GM19043 (cell line): Measurements from ENCODE around the gene TBC1D5.
A peak's percentile ranks its signal among the peaks of the same experiment; 100 is the strongest.

ENCODE experiments used
- ATAC-seq: cut with Tn5 transposase; IDR thresholded peaks from one replicate; pipeline ENCODE4 v1.9.1; 2021; ENCODE audit warnings: low read depth; ENCODE audit not compliant: unreplicated experiment

Gene TBC1D5

DNA sequence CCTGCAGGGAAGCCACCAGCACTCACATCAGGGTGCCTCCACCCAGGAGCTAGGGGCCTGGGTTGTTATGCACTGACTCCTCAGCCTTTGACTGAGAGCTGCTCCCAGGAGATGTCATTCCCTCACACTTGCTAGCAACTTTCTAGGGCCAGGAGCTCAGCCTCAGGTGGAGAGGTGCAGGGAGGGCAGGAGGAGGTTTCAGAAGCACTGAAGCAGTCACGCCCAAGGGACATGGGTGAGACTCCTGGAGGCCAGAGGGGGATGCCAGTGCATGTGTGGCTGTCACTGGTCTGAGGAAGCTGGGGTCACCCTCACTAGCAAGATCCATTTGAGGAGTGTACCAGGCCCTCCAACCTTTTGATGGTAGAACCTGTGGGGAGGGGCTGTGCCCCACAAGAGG, 586.5 kb downstream of the TBC1D5 start:
- ATAC-seq, result no peak

GRCh38 chr3:17154941-17155340, 587.5 kb downstream of the TBC1D5 start:
- ATAC-seq, result no peak

DNA sequence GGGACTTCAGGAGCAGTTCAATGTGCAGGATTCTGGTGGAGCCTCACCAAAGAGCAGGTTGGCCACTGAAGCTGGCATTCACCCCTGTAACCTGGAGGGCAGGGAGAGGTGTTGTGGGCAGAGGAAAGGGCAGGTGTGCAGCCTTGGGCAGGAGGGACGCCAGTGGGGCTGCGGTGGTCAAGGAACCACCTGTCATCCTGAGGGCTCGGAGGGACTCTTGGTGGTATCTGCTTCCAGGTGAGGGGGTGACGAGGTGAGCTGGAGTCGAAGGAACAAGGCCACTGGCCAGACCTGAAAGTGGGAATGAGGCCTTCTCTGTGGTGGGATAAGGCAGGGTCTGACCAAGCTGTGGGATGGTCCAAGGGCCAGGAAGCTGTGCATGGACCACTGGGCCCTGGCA, 588.2 kb downstream of the TBC1D5 start:
- no peak for ATAC-seq

- ATAC-seq, result no peak
These were observed 589.2 kb downstream of the TBC1D5 start for GRCh38 chr3:17153209-17153608.

DNA sequence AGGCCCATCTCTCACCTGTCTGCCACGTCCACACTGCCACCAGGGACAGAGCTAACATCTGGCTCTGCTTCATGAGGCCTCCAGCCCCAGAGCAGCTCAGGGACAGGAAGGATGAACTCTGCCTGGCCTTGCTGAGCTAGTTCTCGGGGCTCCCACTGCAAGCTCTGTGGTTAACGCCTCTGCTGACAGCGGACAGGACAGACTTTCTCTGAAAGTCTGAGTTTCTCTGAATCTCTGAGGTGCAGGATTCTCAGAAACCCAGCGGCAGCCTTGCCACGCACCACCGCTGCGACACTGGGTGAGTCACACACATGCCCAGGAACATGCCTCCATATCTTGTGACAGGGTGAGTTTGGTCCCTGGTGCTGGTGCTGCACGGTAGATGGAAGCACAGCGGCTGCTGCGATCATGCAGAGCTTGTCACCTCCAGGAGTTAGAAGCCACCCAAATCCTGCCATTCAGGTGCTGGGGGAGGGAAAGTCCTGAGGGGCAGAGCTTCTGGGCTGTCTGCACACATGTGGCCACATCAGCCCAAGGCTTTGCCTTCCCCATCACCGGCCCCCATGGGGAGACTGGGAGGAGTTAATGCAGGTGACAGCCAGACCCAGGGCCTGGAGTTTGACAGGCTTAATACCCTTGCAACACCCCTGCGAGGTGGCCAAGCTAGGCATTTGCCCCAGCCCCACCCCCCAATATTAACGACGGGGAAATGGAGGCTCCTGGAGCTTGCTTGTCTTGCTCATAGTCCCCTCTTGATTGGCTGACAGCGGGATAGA, 590.6 kb downstream of the TBC1D5 start:
- peak; percentile 99 for ATAC-seq

DNA sequence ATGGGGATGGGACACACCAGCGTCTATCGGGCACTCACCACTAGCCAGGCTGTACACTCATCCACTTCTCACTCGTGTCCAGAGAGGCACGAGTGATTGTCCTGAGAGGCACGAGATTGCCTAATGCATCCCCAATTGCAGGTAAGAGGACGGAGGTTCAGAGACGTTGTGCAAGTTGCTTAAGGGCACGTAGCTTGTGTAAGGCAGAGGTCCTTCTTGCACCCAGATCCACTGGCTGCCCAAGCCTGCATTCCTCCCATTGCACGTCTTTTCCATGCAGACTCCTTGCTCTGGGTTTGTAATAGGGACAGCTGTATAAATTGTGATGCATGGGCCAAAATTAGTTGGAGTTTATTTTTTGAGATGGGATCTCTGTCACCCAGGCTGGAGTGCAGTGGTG, 593.4 kb downstream of the TBC1D5 start:
- no peak for ATAC-seq

DNA sequence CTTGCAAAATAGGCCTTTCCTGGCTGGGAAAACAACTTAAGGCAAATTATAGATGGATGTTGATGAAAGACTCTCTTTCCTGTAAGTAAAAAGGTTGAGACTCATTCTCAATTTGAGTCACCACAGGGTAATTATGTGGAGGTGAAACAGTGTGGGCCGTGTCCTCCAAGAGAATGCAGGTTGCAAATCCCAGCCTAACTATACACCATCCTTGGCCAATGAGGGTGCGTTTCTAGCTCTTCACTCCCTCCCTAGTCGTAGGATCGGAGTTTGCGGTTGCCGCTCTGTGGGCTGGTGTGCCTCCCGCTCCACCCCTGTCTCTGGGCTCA, 597.8 kb downstream of the TBC1D5 start:
- ATAC-seq, result no peak

DNA sequence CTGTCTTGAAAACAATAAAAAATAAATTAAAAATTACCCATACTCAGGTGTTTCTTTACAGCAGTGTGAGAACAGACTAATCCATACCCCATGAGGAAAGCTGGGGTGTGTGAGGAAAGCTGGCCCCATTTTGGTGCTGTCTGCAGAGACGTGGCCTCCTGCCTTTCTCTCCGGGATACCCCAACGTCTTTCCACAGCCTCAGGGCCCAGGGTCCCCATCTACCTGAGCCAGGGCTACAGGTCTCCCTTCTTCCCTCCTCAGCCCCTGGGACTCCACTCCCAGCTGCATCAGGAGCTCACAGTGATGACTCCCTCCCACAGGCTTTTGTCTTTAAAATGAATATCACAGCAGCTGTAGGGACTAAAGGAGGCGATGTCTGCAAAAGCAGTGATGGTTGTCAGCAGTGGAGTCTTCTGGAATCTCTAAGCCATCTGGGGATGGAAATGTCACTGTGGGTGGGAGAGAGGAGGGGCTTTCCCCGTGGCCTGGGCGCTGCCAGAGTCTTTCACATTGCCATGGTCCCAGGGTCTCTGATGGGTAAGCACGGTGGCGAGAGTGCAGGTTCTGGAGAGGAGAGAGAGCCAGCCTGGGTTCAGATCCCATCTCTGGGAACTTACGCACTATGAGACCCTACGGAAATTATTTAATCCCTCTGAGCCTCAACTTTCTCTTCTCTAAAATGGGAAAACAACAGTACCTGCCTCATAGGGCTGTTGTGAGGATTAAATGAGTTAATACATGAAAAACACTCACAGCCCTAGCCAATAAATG, 598.4 kb downstream of the TBC1D5 start:
- ATAC-seq, result no peak

GRCh38 chr3:17142516-17142915, 599.9 kb downstream of the TBC1D5 start:
- no peak for ATAC-seq

GRCh38 chr3:17141699-17142098, 600.7 kb downstream of the TBC1D5 start:
- ATAC-seq, result no peak

DNA sequence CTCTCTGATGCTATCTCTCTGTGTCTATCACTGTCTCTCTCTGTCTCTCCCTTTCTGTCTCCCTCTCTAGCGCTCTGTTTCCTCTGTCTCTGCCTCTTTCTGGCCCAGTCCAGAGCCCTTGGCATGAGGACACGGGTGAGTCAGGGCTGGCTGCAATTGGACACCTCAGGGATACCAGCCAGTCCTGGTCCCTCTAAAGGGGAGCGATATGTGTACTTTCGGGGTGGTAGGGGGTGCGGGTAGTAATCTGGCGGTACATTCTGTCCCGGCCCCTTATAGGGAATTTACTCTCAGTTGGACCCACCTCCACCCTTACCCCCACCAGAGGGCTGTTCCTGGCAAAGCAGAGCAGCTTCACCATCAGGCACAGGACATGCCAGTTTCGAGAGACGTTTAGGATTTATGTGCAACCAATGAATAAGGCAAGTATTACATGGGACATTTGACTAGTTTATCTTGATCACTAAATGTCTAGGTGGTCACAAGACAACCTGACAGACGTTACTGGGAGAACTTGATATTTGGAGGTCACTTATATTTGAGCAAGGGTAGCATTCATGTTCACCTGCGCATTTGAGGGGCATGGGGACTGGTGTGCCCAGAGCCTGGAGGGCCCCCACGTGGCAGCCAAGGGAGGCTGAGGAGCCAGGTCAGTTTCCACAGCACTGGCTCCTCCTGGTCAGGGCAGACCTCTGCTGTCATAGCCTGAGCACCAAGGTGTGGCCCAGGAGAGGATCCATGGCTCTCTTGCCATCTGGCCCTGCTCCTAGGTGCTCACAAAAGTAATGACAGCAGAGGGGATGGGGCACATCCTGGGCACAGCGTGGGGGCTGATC, 601.5 kb downstream of the TBC1D5 start:
- no peak for ATAC-seq

DNA sequence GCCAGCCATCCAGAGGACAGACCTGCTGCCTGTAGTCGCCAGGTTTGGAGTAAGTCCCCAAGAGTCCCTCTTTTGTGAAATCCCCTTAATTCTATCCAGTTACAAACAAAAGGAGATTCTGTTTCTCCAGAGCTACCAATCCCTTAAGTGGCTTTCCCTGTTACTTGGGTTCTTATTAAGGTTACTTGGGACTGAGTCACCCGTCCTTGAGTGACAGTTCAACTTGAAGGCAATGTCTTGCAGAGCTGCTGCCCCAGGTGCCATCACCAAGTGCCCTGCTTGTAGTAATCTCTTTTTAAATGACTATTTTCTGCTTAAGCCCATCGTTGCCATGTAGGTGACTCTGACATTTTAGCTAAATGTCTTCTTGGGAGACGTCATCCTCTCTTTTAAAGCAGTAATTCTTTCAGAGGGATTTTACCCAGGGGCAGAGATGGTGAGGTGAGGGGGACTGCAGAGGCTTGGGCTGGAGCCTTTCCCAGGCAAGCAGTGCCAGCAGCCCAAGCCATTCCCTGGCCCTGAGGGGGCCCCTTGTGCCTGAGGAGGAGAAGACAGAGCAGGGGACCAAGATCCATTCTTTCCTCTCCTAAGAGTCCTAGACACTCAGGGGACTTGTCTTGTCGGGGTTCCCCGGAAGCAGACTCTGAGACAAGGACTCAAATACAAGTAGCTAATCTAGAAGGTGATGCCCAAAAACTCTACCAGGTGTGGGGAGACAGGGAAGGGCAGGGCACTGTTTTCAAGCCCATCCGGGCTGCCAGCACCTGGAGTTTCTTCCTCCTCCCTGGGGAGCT, 604.0 kb downstream of the TBC1D5 start:
- no peak for ATAC-seq

DNA sequence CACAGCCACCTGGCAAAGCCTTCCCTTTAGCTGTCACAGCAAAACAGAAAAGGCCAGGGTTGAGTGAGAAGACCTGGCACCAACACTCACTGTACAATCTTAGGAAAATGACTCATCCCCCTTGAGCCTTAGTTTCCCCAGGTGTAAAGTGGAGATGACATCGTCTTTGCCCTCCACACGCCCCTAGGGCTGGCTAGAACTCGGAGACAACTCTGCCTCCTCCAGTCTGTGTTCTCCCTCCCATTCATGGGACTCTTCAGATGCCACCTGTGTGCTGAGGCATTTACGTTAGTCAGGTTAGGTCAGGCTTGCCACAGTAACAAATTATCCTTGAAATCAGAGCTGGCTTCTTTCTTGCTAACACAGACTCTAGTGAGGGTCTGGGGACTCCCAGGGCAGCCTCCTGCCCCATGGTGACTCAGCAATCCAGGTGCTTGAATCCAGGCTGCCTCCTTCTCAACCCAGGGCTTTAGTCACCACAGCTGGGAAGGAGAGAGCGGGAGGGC, 605.1 kb downstream of the TBC1D5 start:
- ATAC-seq, result no peak

DNA sequence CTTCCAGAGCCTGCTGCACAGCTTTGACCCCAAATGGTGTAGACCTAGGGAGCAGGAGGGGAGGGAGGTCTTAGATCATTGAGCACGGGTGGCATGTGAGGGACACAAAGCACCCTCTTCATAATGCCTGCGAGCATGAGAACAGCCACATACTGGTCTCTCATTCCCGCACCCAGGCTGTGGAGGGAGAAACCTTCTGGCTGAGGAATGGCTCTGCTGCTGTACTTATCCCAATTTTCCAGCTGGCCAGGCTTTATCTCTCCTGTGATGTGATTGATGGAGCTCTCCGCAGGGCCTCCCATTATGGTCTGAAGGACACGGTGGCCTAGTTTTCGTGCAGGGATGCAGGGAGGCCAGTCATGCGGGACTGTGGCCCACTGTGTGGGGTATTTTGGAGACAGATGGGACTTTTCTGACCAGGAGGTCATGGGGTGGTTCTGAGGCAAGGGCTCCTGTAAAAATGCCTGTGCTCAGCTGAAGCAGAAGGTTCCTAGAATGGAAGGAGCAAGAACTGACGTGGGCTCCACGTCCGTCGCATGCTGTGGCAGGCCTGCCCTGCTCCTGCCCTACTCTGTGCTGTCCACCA, 606.2 kb downstream of the TBC1D5 start:
- ATAC-seq, result no peak

GRCh38 chr3:17135696-17136095, 606.7 kb downstream of the TBC1D5 start:
- ATAC-seq, result no peak

GRCh38 chr3:17133632-17134545, 608.5 kb downstream of the TBC1D5 start:
- ATAC-seq, result no peak

- ATAC-seq, result no peak
These were observed 609.9 kb downstream of the TBC1D5 start for GRCh38 chr3:17132286-17133115.

DNA sequence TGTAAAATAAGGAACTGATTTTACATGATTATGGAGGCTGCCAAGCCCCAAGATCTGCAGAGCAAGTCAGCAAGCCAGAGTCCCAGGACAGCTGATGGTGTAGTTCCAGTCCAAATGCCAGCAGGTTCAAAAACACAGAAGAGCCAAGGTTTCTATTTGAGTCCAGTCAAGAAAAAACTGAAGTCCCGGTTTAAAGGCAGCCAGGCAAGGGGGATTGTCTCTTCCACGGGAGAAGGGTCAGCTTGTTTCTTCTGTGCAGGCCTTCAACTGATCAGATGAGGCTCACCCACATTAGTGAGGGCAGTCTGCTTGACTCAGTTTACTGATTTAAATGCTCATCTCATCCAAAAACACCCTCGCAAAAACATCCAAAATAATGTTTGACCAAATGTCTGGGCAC, 611.5 kb downstream of the TBC1D5 start:
- no peak for ATAC-seq
